Smooth muscle cell (in vitro differentiated cells): ENCODE data around the gene MAGOH. TPM values are rescaled to one million over a fixed set of nuclear protein-coding genes. Genes with fewer than 3 reads are reported as not detected.

Experiments used
- DNase-seq: peaks from one replicate; lab custom pipeline; 2025; ENCODE audit not compliant: unreplicated experiment; lab: John Stamatoyannopoulos, UW
- H2AFZ ChIP-seq: fragments of 200-600 bp; sonication (generic); 2 replicates; pipeline ENCODE4 v1.6.0; 2016; ENCODE audit warnings: antibody characterized with exemption, low read depth, mild to moderate bottlenecking
- H3F3A ChIP-seq: fragments of 200-600 bp; sonication (generic); 2 replicates; pipeline ENCODE4 v1.6.0; 2017; ENCODE audit warnings: antibody characterized with exemption, low read depth
- H3K27ac ChIP-seq: fragments of 200-600 bp; sonication (generic); 2 replicates; pipeline ENCODE4 v1.5.1; 2016; ENCODE audit warnings: low read depth, mild to moderate bottlenecking
- H3K27me3 ChIP-seq: fragments of 200-600 bp; sonication (generic); 2 replicates; pipeline ENCODE4 v1.6.1; 2016; ENCODE audit warnings: low read depth, mild to moderate bottlenecking
- H3K36me3 ChIP-seq: fragments of 200-600 bp; sonication (generic); 2 replicates; pipeline ENCODE4 v1.5.1; 2016; ENCODE audit warnings: low read depth
- H3K4me1 ChIP-seq: fragments of 200-600 bp; sonication (generic); 2 replicates; pipeline ENCODE4 v1.5.1; 2016; ENCODE audit warnings: low read depth
- H3K4me2 ChIP-seq: fragments of 200-600 bp; sonication (generic); 2 replicates; pipeline ENCODE4 v1.6.0; 2016; ENCODE audit warnings: mild to moderate bottlenecking
- H3K4me3 ChIP-seq: fragments of 200-600 bp; sonication (generic); 2 replicates; pipeline ENCODE4 v1.5.1; 2016; ENCODE audit warnings: mild to moderate bottlenecking
- H3K79me2 ChIP-seq: fragments of 200-600 bp; sonication (generic); 2 replicates; pipeline ENCODE4 v1.6.0; 2016; ENCODE audit warnings: low read depth, mild to moderate bottlenecking
- H3K9ac ChIP-seq: fragments of 200-600 bp; sonication (generic); 2 replicates; pipeline ENCODE4 v1.6.0; 2016; ENCODE audit warnings: low read depth
- H3K9me3 ChIP-seq: fragments of 200-600 bp; sonication (generic); replicated peaks from 2 replicates; pipeline ENCODE4 v1.5.1; 2016; ENCODE audit warnings: low read depth
- H4K20me1 ChIP-seq: fragments of 200-600 bp; sonication (generic); 2 replicates; pipeline ENCODE4 v1.6.0; 2016; ENCODE audit warnings: low read depth
- WGBS: methylation state at CpG from one replicate; pipeline ENCODE4 v1.1.7; 2016; ENCODE audit warnings: low lambda C conversion rate; 5-methylcytosine and 5-hydroxymethylcytosine counted together
- polyA plus RNA-seq: library from polyadenylated mRNA; unstranded; fragments of >200 nt; fragmentation: Nextera tagmentation; extraction: Ambion mirVana; gene quantifications from 2 replicates; pipeline ENCODE4 v1.2.1, GENCODE V29; 2016
- total RNA-seq: library from RNA; depleted of rRNA; stranded (reverse); fragments of >200 nt; gene quantifications from 2 replicates; pipeline ENCODE4 v1.2.3, GENCODE V29; 2014
- TF ChIP-seq, protein P1 (sequence below): fragments of 200-600 bp; sonication (generic); IDR thresholded peaks from 2 replicates; pipeline ENCODE4 v1.5.1; 2017; ENCODE audit warnings: borderline replicate concordance, mild to moderate bottlenecking, antibody characterized with exemption; ENCODE audit not compliant: insufficient read depth, poor library complexity, severe bottlenecking

The MAGOH gene
- total and polyA plus RNA-seq, 2 experiments from 2014 or later: 28.5 to 37.3 TPM

DNA sequence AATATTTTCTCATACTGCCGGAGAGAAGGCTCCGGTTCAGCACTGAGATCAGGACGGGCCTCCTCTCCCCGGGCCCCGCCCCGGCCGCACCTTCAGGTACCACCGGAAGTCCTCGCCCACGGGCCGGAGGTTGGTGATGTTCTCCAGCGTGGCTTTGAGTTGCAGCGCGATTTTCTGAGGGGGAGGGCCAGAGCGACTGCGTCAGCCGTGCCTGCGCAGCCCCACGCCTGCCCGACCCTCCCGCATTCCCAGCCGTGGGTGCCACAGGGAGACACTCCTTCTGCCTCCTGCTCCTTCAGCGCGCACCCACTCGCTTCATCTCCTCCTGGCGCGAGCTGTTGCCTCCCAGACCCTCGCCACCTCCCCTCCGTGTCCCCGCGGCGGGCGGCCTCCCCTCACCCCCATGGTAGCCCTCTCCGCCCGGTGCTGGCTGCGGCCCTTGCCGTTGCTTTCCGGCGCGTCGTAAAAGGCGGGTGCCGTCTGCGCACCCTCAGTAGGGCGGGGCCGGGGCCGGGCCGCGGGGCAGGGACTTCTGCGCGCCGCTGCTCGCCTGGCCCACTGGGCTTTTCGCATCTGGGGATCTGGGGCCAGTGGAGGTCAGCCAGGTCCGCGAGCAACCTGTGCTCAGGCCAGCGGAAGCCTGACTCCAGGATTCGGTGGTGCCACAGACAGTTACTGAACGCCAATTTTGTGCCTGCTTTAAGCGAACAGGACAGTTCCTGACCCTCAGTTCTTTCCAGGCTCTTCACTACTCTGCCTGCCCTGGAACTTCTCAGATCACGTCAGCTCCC lies 18.0 kb downstream of the MAGOH start, which contains the start of gene CZIB:
Gene CZIB, minus strand, starts transcription at position 464 of the 791 bp plus-strand sequence. Its CDS starts 59 bp downstream, at position 405.
- peak within 1 kb of the TSS; percentile 84 for H3K4me2 ChIP-seq
- H2AFZ ChIP-seq: peak within 1 kb of the TSS; percentile 69
- no peaks in the 10 kb centered on the region for H3F3A ChIP-seq
- peak; percentile 82 for DNase-seq
- peak within 1 kb of the TSS; percentile 83 for H3K9ac ChIP-seq
- peaks cover 4% of the 10 kb centered on the region for H3K79me2 ChIP-seq
- no peaks in the 10 kb centered on the region for H3K27me3 ChIP-seq
- H4K20me1 ChIP-seq: no peaks in the 10 kb centered on the region
- WGBS: 2% methylated on average over 24 of the region's 61 CpGs
- peaks cover 11% of the 10 kb centered on the region for H3K4me1 ChIP-seq
- no peaks in the 10 kb centered on the region for H3K36me3 ChIP-seq
- TF ChIP-seq, protein P1, sequence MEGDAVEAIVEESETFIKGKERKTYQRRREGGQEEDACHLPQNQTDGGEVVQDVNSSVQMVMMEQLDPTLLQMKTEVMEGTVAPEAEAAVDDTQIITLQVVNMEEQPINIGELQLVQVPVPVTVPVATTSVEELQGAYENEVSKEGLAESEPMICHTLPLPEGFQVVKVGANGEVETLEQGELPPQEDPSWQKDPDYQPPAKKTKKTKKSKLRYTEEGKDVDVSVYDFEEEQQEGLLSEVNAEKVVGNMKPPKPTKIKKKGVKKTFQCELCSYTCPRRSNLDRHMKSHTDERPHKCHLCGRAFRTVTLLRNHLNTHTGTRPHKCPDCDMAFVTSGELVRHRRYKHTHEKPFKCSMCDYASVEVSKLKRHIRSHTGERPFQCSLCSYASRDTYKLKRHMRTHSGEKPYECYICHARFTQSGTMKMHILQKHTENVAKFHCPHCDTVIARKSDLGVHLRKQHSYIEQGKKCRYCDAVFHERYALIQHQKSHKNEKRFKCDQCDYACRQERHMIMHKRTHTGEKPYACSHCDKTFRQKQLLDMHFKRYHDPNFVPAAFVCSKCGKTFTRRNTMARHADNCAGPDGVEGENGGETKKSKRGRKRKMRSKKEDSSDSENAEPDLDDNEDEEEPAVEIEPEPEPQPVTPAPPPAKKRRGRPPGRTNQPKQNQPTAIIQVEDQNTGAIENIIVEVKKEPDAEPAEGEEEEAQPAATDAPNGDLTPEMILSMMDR: no peak
- peak within 1 kb of the TSS; percentile 72 for H3K4me3 ChIP-seq
- peak within 1 kb of the TSS; percentile 87 for H3K27ac ChIP-seq
- no peaks in the 10 kb centered on the region for H3K9me3 ChIP-seq

DNA sequence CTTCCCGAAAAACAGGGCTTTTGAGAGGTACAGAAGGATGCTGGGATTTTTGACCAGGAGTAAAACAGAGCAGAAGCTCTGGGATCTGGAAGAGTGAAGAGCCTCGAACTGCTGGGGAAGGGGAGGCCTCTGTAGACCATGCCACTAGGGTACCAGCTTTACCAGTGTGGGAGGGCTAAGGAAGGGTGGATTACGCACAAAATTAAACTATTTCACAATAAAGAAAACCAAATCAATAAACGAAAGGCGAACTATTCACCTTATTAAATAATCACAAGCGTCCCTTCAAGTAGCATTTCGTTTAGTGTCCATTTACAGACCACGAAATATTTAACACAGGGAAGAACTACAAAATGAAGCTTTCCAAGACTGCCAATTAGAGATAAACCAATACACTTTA lies 18.6 kb downstream of the MAGOH start:
- Histone ChIP-seq H2AFZ (peak overlapping the region; percentile 69), H3K4me3 (peak overlapping the region; percentile 72), H3K9me3 (no peaks in the 10 kb centered on the region), H3K4me1 (peaks cover 11% of the 10 kb centered on the region), H3K9ac (peak overlapping the region; percentile 83), H3K4me2 (peak overlapping the region; percentile 84), H4K20me1 (no peaks in the 10 kb centered on the region), H3K36me3 (no peaks in the 10 kb centered on the region), H3K79me2 (peaks cover 4% of the 10 kb centered on the region), H3K27ac (peak overlapping the region; percentile 87), H3F3A (no peaks in the 10 kb centered on the region), H3K27me3 (no peaks in the 10 kb centered on the region)
- no peak for DNase-seq
- 32% methylated on average over 8 of the region's 8 CpGs for WGBS
- TF ChIP-seq, protein P1: no peak

DNA sequence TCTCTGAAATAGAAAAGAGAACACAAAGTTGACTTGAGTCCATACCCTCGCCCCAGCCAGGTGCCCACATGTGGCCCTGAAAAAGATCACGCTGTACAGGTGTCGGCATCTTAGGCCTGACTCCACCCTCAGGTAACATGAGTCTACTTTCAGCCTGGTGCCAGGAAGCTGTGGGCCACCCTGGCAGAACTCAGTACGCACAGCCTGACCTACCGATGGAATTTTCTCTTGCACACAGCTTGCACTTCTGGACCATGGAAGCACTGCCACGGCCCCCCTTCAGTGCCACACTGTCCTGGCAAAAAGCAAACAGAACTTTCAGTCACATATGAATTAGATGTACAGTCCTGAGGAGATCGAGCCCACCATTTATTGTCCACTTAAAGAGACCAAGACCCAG lies 20.1 kb downstream of the MAGOH start:
- Histone ChIP-seq H3K27me3 (no peaks in the 10 kb centered on the region), H3F3A (no peaks in the 10 kb centered on the region), H2AFZ (no peak overlapping the region), H4K20me1 (no peaks in the 10 kb centered on the region), H3K4me2 (no peak overlapping the region), H3K9me3 (no peaks in the 10 kb centered on the region), H3K4me3 (no peak overlapping the region), H3K4me1 (peaks cover 11% of the 10 kb centered on the region), H3K9ac (no peak overlapping the region), H3K79me2 (peaks cover 4% of the 10 kb centered on the region), H3K27ac (no peak overlapping the region), H3K36me3 (no peaks in the 10 kb centered on the region)
- TF ChIP-seq, protein P1: no peak
- DNase-seq: no peak
- 98% methylated on average over 7 of the region's 7 CpGs for WGBS
